Muscle of leg (tissue), 11 donors: ENCODE data around the gene KCND3. TPM values are rescaled to one million over a fixed set of nuclear protein-coding genes. Genes with fewer than 3 reads are reported as not detected.

Experiments used
- DNase-seq: peaks from one replicate; pipeline ENCODE4 v3.0.0; 2013
- H3K27ac ChIP-seq: one replicate; pipeline ENCODE4 v1.5.1; 2013; ENCODE audit warnings: mild to moderate bottlenecking, low read length, control low read depth
- H3K27me3 ChIP-seq: one replicate; pipeline ENCODE4 v1.6.1; 2013; ENCODE audit warnings: low read length; ENCODE audit not compliant: control insufficient read depth, insufficient read depth
- H3K36me3 ChIP-seq: one replicate; pipeline ENCODE4 v1.6.1; 2013; ENCODE audit warnings: low read length; ENCODE audit not compliant: control insufficient read depth, insufficient read depth
- H3K4me1 ChIP-seq: one replicate; pipeline ENCODE4 v1.6.1; 2013; ENCODE audit warnings: low read length; ENCODE audit not compliant: control insufficient read depth, insufficient read depth
- H3K4me3 ChIP-seq: one replicate; pipeline ENCODE4 v1.5.1; 2013; ENCODE audit warnings: low read length, control low read depth
- H3K9me3 ChIP-seq: replicated peaks from 2 replicates; pipeline ENCODE4 v1.6.1; 2013; ENCODE audit warnings: low read depth, low read length; ENCODE audit not compliant: control insufficient read depth
- WGBS: methylation state at CpG from one replicate; pipeline ENCODE4 v1.1.5; 2013; ENCODE audit warnings: missing lambda C conversion rate; ENCODE audit not compliant: insufficient coverage; 5-methylcytosine and 5-hydroxymethylcytosine counted together
- polyA plus RNA-seq, 8 donors: library from polyadenylated mRNA; unstranded; fragments of 120-200 nt; gene quantifications; one replicate each; pipeline versions ENCODE4 v1.2.1 to v1.2.3, GENCODE V29; 2013; ENCODE audit warnings: inconsistent platforms in 1 of 8, low replicate concordance in 1 of 8; ENCODE audit not compliant: insufficient read length in 8 of 8, insufficient read depth in 1 of 8
- total RNA-seq: library from RNA; stranded (reverse); fragments of 120-200 nt; gene quantifications from one replicate; pipeline ENCODE4 v1.2.4, GENCODE V29; 2013

Gene KCND3
- total and polyA plus RNA-seq, 9 donors, result 0.84 to 1.9 (median 1.5) TPM

- 31% methylated on average over 4 of the region's 6 CpGs for WGBS
- DNase-seq, result peak; percentile 21
- H3K27ac ChIP-seq, result peak overlapping the region; percentile 2
- H3K36me3 ChIP-seq, result no peaks in the 10 kb centered on the region
- peaks cover 34% of the 10 kb centered on the region for H3K4me1 ChIP-seq
- no peaks in the 10 kb centered on the region for H3K9me3 ChIP-seq
- H3K4me3 ChIP-seq, result no peak overlapping the region
- peaks cover 2% of the 10 kb centered on the region for H3K27me3 ChIP-seq
These were observed 41.0 kb downstream of the KCND3 start for GRCh38 chr1:111948209-111949171.

GRCh38 chr1:111943846-111944749, 45.4 kb downstream of the KCND3 start:
- H3K4me3 ChIP-seq, result no peak overlapping the region
- WGBS, result 58% methylated on average over 7 of the region's 15 CpGs
- no peaks in the 10 kb centered on the region for H3K9me3 ChIP-seq
- peak overlapping the region; percentile 62 for H3K27ac ChIP-seq
- H3K27me3 ChIP-seq, result no peaks in the 10 kb centered on the region
- no peaks in the 10 kb centered on the region for H3K36me3 ChIP-seq
- peaks cover 52% of the 10 kb centered on the region for H3K4me1 ChIP-seq
- DNase-seq, result peak; percentile 52

- no peak overlapping the region for H3K4me3 ChIP-seq
- WGBS, result 55% methylated on average over 3 of the region's 4 CpGs
- no peaks in the 10 kb centered on the region for H3K9me3 ChIP-seq
- H3K36me3 ChIP-seq, result no peaks in the 10 kb centered on the region
- peak; percentile 48 for DNase-seq
- H3K27ac ChIP-seq, result no peak overlapping the region
- no peaks in the 10 kb centered on the region for H3K27me3 ChIP-seq
- peaks cover 42% of the 10 kb centered on the region for H3K4me1 ChIP-seq
These were observed 46.4 kb downstream of the KCND3 start for GRCh38 chr1:111943066-111943465.

GRCh38 chr1:111938536-111938935, 50.9 kb downstream of the KCND3 start:
- H3K27ac ChIP-seq, result no peak overlapping the region
- 81% methylated on average over 3 of the region's 3 CpGs for WGBS
- no peak overlapping the region for H3K4me3 ChIP-seq
- no peaks in the 10 kb centered on the region for H3K9me3 ChIP-seq
- peaks cover 7% of the 10 kb centered on the region for H3K27me3 ChIP-seq
- H3K4me1 ChIP-seq, result peaks cover 21% of the 10 kb centered on the region
- no peak for DNase-seq
- H3K36me3 ChIP-seq, result no peaks in the 10 kb centered on the region

GRCh38 chr1:111938123-111938522, 51.3 kb downstream of the KCND3 start:
- H3K9me3 ChIP-seq, result no peaks in the 10 kb centered on the region
- no peak overlapping the region for H3K4me3 ChIP-seq
- no peaks in the 10 kb centered on the region for H3K36me3 ChIP-seq
- DNase-seq, result no peak
- H3K27me3 ChIP-seq, result peaks cover 7% of the 10 kb centered on the region
- H3K4me1 ChIP-seq, result peaks cover 16% of the 10 kb centered on the region
- WGBS, result no CpG with 5 or more reads among the region's 1 CpG
- H3K27ac ChIP-seq, result no peak overlapping the region

GRCh38 chr1:111937147-111937725, 52.2 kb downstream of the KCND3 start:
- peaks cover 8% of the 10 kb centered on the region for H3K4me1 ChIP-seq
- H3K27me3 ChIP-seq, result peaks cover 7% of the 10 kb centered on the region
- no peak for DNase-seq
- no peaks in the 10 kb centered on the region for H3K36me3 ChIP-seq
- 54% methylated on average over 4 of the region's 6 CpGs for WGBS
- no peaks in the 10 kb centered on the region for H3K9me3 ChIP-seq
- H3K27ac ChIP-seq, result no peak overlapping the region
- H3K4me3 ChIP-seq, result no peak overlapping the region

GRCh38 chr1:111934106-111934852, 55.2 kb downstream of the KCND3 start:
- Histone ChIP-seq H3K27me3 (peaks cover 12% of the 10 kb centered on the region), H3K4me1 (no peaks in the 10 kb centered on the region), H3K27ac (no peak overlapping the region), H3K9me3 (no peaks in the 10 kb centered on the region), H3K36me3 (no peaks in the 10 kb centered on the region), H3K4me3 (no peak overlapping the region)
- 29% methylated on average over 6 of the region's 10 CpGs for WGBS
- DNase-seq, result no peak

GRCh38 chr1:111930356-111930755, 59.1 kb downstream of the KCND3 start:
- DNase-seq, result no peak
- Histone ChIP-seq H3K4me3 (no peak overlapping the region), H3K27me3 (peaks cover 13% of the 10 kb centered on the region), H3K27ac (no peak overlapping the region), H3K9me3 (no peaks in the 10 kb centered on the region), H3K36me3 (no peaks in the 10 kb centered on the region), H3K4me1 (no peaks in the 10 kb centered on the region)
- WGBS, result 85% methylated on average over 3 of the region's 3 CpGs

GRCh38 chr1:111928531-111928930, 60.9 kb downstream of the KCND3 start:
- WGBS, result 47% methylated on average over 4 of the region's 4 CpGs

More at GRCh38 chr1:111928531-111928930, 60.9 kb downstream of the KCND3 start:
- Histone ChIP-seq H3K9me3 (no peaks in the 10 kb centered on the region), H3K36me3 (no peaks in the 10 kb centered on the region), H3K4me1 (no peaks in the 10 kb centered on the region), H3K27me3 (peaks cover 8% of the 10 kb centered on the region), H3K27ac (no peak overlapping the region), H3K4me3 (no peak overlapping the region)
- no peak for DNase-seq
